HepG2 (cell line): ENCODE results near the gene COL5A2. TPM values are rescaled to one million over a fixed set of nuclear protein-coding genes. Genes with fewer than 3 reads are reported as not detected.

Source experiments
- ATAC-seq: fragments of 200-7000 bp; cut with Tn5 transposase; 3 replicates; pipeline ENCODE4 v1.9.1; 2020; ENCODE audit warnings: mild to moderate bottlenecking, moderate library complexity
- BruUV-seq: library from RNA; stranded (reverse); fragments of 400-500 nt; replicated peaks from 2 replicates; lab custom pipeline; 2021; lab: Mats Ljungman, UMichigan
- CTCF ChIA-PET: fragments of 300-600 bp; formaldehyde crosslinking; extraction: SDS; loops from one replicate; lab custom pipeline; 2021; ENCODE audit warnings: low total read pairs, inconsistent platforms, low intra/inter-chr PET ratio; lab: Yijun Ruan, JAX
- POLR2A ChIA-PET: fragments of 350-600 bp; sonication (Branson Sonifier 250); formaldehyde crosslinking; loops from one replicate; lab custom pipeline; 2020; ENCODE audit warnings: antibody characterized with exemption, inconsistent platforms; lab: Yijun Ruan, JAX
- DNase-seq: peaks from one replicate; pipeline ENCODE4 v3.0.0-alpha.2; 2015; ENCODE audit warnings: low spot score
- FAIRE-seq: peaks from 3 replicates; lab custom pipeline; 2011; peaks lifted over from hg19 to GRCh38; lab: Jason Lieb, UNC
- H2AFZ ChIP-seq: one replicate; pipeline ENCODE4 v1.6.1; 2011; ENCODE audit warnings: low read length, inconsistent platforms
- H3K27ac ChIP-seq: fragments of 300-600 bp; 3 replicates; pipeline ENCODE4 v1.8.0; 2011; ENCODE audit warnings: mixed run types, mild to moderate bottlenecking, mixed read lengths, low read length, inconsistent platforms; ENCODE audit not compliant: insufficient read depth; ENCODE audit errors: extremely low read length
- H3K27me3 ChIP-seq, 2 experiments: fragments of 200-600 bp in 1 of 2; 2 replicates in 1 of 2; 3 replicates in 1 of 2; pipeline versions ENCODE4 v1.6.0 to v1.8.0; 2011; ENCODE audit warnings: low read length in 2 of 2, mild to moderate bottlenecking in 2 of 2, moderate library complexity in 2 of 2, inconsistent platforms in 1 of 2; ENCODE audit not compliant: insufficient read depth in 2 of 2, control insufficient read depth in 1 of 2
- H3K36me3 ChIP-seq, 2 experiments: fragments of 200-600 bp in 1 of 2; replicated peaks in 1 of 2; 2 replicates in 1 of 2; 3 replicates in 1 of 2; pipeline versions ENCODE4 v1.5.1 to v1.8.0; 2011; ENCODE audit warnings: low read length in 2 of 2, inconsistent platforms in 1 of 2; ENCODE audit not compliant: insufficient read depth in 2 of 2, control insufficient read depth in 1 of 2
- H3K4me1 ChIP-seq: 2 replicates; pipeline ENCODE4 v1.5.1; 2012; ENCODE audit warnings: low read length, inconsistent platforms; ENCODE audit not compliant: insufficient read depth
- H3K4me2 ChIP-seq: 2 replicates; pipeline ENCODE4 v1.6.0; 2011; ENCODE audit warnings: low read depth, low read length, inconsistent platforms
- H3K4me3 ChIP-seq, 3 experiments: fragments of 200-600 bp in 1 of 3; sonication (generic), shearing (Covaris generic) in 1 of 3; replicated peaks in 1 of 3; 2 replicates each; pipeline ENCODE4 v1.5.1; 2011 to 2016; ENCODE audit warnings: low read length in 3 of 3, inconsistent platforms in 2 of 3, low read depth in 2 of 3, mild to moderate bottlenecking in 2 of 3, control low read depth in 1 of 3, mixed read lengths in 1 of 3; ENCODE audit not compliant: insufficient read depth in 1 of 3
- H3K79me2 ChIP-seq: one replicate; pipeline ENCODE4 v1.6.1; 2011; ENCODE audit warnings: low read length, inconsistent platforms; ENCODE audit not compliant: insufficient read depth
- H3K9ac ChIP-seq: 2 replicates; pipeline ENCODE4 v1.6.0; 2011; ENCODE audit warnings: mild to moderate bottlenecking, low read depth, low read length, inconsistent platforms; ENCODE audit not compliant: insufficient read depth
- H3K9me3 ChIP-seq: 2 replicates; pipeline ENCODE4 v1.5.1; 2012; ENCODE audit warnings: mild to moderate bottlenecking, low read length
- H4K20me1 ChIP-seq: 2 replicates; pipeline ENCODE4 v1.6.0; 2011; ENCODE audit warnings: inconsistent platforms, mild to moderate bottlenecking, low read length, moderate library complexity; ENCODE audit not compliant: insufficient read depth
- FOXA3 ChIP-seq: IDR thresholded peaks from 2 replicates; pipeline ENCODE4 v1.6.1; 2016; ENCODE audit warnings: missing genetic modification reagents, missing compliant biosample characterization
- MAFG ChIP-seq: sonication (generic); formaldehyde crosslinking; IDR thresholded peaks from 2 replicates; pipeline ENCODE4 v1.5.1; 2020; ENCODE audit warnings: mild to moderate bottlenecking, missing genetic modification reagents
- PCBP1 ChIP-seq: fragments of 200-400 bp; formaldehyde crosslinking; IDR thresholded peaks from 2 replicates; pipeline ENCODE4 v1.6.1; 2017; ENCODE audit warnings: mild to moderate bottlenecking, low read depth, low read length, borderline replicate concordance
- SAP130 ChIP-seq: IDR thresholded peaks from 2 replicates; pipeline ENCODE4 v1.6.1; 2016; ENCODE audit warnings: low read depth
- SNAPC2 ChIP-seq: sonication (generic); formaldehyde crosslinking; IDR thresholded peaks from 2 replicates; pipeline ENCODE4 v1.8.1; 2022; ENCODE audit warnings: mild to moderate bottlenecking, missing genetic modification reagents
- SP5 ChIP-seq: IDR thresholded peaks from 2 replicates; pipeline ENCODE4 v1.6.1; 2016; ENCODE audit warnings: low read depth, borderline replicate concordance
- ZNF3 ChIP-seq: IDR thresholded peaks from 2 replicates; pipeline ENCODE4 v1.7.0; 2017; ENCODE audit warnings: inconsistent platforms
- ZNF383 ChIP-seq: sonication (generic); formaldehyde crosslinking; IDR thresholded peaks from 2 replicates; pipeline ENCODE4 v1.4.0; 2020; ENCODE audit warnings: missing genetic modification reagents, mild to moderate bottlenecking, borderline replicate concordance
- WGBS: methylation state at CpG from one replicate; pipeline ENCODE4 v1.1.6; 2017; ENCODE audit warnings: low lambda C conversion rate; 5-methylcytosine and 5-hydroxymethylcytosine counted together
- in situ Hi-C: cut with HindIII; loops from 2 replicates; pipeline ENCODE4 v1.10.0; 2017; ENCODE audit warnings: low pct_unique_long_range_greater_than_20kb; ENCODE audit not compliant: extremely low pct_ligation_motif_present
- intact Hi-C: fragments of 100-400 bp; cut with micrococcal nuclease; formaldehyde crosslinking; loops from one replicate; pipeline ENCODE4 v1.10.0; 2022; ENCODE audit not compliant: unreplicated experiment
- polyA plus RNA-seq, 8 experiments: library from polyadenylated mRNA; depleted of rRNA in 3 of 8; stranded (reverse) in 7 of 8; unstranded in 1 of 8; fragments of >200 nt; fragmentation: Illumina TruSeq in 4 of 8; extraction: Trizol in 4 of 8; gene quantifications; 2 replicates each; pipeline versions ENCODE4 v1.2.1 to v1.2.3, GENCODE V29; 2011 to 2016; ENCODE audit warnings: low read depth in 4 of 8, missing spikeins in 1 of 8, mixed read lengths in 1 of 8; ENCODE audit not compliant: insufficient read depth in 1 of 8
- total RNA-seq, 5 experiments: library from RNA; depleted of rRNA; stranded (reverse); fragments of >200 nt; fragmentation: Illumina TruSeq; extraction: Trizol; gene quantifications; 2 replicates each; pipeline ENCODE4 v1.2.3, GENCODE V29; 2016; ENCODE audit warnings: low read depth in 1 of 5
- TF ChIP-seq, protein P1 (sequence below): sonication (generic); formaldehyde crosslinking; IDR thresholded peaks from 2 replicates; pipeline ENCODE4 v1.8.1; 2023; ENCODE audit warnings: mild to moderate bottlenecking, inconsistent platforms, moderate library complexity, missing genetic modification reagents, borderline replicate concordance
- TF ChIP-seq, protein P2 (sequence below): sonication (generic); formaldehyde crosslinking; IDR thresholded peaks from 2 replicates; pipeline ENCODE4 v1.4.0; 2020; ENCODE audit warnings: mild to moderate bottlenecking, missing genetic modification reagents
- TF ChIP-seq, protein P3 (sequence below): sonication (generic); formaldehyde crosslinking; IDR thresholded peaks from 2 replicates; pipeline ENCODE4 v1.4.0; 2020; ENCODE audit warnings: mild to moderate bottlenecking, missing genetic modification reagents
- TF ChIP-seq, protein P4 (sequence below): sonication (generic); formaldehyde crosslinking; IDR thresholded peaks from 2 replicates; pipeline ENCODE4 v1.8.0; 2022; ENCODE audit warnings: mild to moderate bottlenecking, missing genetic modification reagents; ENCODE audit not compliant: insufficient replicate concordance
- TF ChIP-seq, protein P5 (sequence below): sonication (generic); formaldehyde crosslinking; IDR thresholded peaks from 2 replicates; pipeline ENCODE4 v1.4.0; 2020; ENCODE audit warnings: low read depth, missing genetic modification reagents

COL5A2 gene
- total and polyA plus RNA-seq, 2 of the 13 experiments (the other 11 are each of a cell fraction or from before 2014, with no cell fraction given) = 0.83 to 1.5 TPM

DNA sequence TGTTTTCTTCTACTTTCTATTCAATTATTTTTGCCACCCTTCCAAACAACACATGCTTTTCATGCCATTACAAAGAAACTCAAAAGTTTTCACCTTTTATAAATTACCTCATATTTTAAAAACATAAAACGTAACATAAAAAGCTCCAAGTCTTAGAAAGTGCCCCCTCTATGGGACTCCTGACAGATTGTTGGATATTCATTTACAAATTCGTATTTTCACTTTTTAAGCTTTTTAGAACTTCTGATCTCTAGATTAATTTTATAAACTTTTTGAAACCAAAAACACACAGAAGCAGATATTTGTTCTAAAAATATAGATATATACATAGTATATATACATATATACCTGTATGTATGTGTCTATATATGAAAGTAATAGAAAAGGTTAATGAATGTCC is 1.5 kb downstream of the COL5A2 start:
- H3K9me3 ChIP-seq = no peaks in the 10 kb centered on the region
- H3K79me2 ChIP-seq = no peaks in the 10 kb centered on the region
- no peak overlapping the region for H3K4me3 ChIP-seq
- FAIRE-seq (no peak), ATAC-seq (no peak), DNase-seq (no peak)
- TF ChIP-seq, protein P1, sequence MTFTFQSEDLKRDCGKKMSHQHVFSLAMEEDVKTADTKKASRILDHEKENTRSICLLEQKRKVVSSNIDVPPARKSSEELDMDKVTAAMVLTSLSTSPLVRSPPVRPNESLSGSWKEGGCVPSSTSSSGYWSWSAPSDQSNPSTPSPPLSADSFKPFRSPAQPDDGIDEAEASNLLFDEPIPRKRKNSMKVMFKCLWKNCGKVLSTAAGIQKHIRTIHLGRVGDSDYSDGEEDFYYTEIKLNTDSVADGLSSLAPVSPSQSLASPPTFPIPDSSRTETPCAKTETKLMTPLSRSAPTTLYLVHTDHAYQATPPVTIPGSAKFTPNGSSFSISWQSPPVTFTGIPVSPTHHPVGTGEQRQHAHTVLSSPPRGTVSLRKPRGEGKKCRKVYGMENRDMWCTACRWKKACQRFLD = no peak
- TF ChIP-seq, protein P2, sequence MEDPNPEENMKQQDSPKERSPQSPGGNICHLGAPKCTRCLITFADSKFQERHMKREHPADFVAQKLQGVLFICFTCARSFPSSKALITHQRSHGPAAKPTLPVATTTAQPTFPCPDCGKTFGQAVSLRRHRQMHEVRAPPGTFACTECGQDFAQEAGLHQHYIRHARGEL = no peak
- no peak for TF ChIP-seq MAFG
- TF ChIP-seq SAP130 (CRISPR knock-in tag) = no peak
- TF ChIP-seq, protein P3, sequence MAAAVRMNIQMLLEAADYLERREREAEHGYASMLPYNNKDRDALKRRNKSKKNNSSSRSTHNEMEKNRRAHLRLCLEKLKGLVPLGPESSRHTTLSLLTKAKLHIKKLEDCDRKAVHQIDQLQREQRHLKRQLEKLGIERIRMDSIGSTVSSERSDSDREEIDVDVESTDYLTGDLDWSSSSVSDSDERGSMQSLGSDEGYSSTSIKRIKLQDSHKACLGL (CRISPR knock-in tag) = no peak
- TF ChIP-seq FOXA3 (CRISPR knock-in tag) = no peak
- no peak for TF ChIP-seq SP5
- TF ChIP-seq PCBP1 = no peak
- TF ChIP-seq SNAPC2 (CRISPR knock-in tag) = no peak
- TF ChIP-seq, protein P4, sequence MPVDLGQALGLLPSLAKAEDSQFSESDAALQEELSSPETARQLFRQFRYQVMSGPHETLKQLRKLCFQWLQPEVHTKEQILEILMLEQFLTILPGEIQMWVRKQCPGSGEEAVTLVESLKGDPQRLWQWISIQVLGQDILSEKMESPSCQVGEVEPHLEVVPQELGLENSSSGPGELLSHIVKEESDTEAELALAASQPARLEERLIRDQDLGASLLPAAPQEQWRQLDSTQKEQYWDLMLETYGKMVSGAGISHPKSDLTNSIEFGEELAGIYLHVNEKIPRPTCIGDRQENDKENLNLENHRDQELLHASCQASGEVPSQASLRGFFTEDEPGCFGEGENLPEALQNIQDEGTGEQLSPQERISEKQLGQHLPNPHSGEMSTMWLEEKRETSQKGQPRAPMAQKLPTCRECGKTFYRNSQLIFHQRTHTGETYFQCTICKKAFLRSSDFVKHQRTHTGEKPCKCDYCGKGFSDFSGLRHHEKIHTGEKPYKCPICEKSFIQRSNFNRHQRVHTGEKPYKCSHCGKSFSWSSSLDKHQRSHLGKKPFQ (CRISPR knock-in tag) = no peak
- TF ChIP-seq ZNF3 = no peak
- TF ChIP-seq, protein P5, sequence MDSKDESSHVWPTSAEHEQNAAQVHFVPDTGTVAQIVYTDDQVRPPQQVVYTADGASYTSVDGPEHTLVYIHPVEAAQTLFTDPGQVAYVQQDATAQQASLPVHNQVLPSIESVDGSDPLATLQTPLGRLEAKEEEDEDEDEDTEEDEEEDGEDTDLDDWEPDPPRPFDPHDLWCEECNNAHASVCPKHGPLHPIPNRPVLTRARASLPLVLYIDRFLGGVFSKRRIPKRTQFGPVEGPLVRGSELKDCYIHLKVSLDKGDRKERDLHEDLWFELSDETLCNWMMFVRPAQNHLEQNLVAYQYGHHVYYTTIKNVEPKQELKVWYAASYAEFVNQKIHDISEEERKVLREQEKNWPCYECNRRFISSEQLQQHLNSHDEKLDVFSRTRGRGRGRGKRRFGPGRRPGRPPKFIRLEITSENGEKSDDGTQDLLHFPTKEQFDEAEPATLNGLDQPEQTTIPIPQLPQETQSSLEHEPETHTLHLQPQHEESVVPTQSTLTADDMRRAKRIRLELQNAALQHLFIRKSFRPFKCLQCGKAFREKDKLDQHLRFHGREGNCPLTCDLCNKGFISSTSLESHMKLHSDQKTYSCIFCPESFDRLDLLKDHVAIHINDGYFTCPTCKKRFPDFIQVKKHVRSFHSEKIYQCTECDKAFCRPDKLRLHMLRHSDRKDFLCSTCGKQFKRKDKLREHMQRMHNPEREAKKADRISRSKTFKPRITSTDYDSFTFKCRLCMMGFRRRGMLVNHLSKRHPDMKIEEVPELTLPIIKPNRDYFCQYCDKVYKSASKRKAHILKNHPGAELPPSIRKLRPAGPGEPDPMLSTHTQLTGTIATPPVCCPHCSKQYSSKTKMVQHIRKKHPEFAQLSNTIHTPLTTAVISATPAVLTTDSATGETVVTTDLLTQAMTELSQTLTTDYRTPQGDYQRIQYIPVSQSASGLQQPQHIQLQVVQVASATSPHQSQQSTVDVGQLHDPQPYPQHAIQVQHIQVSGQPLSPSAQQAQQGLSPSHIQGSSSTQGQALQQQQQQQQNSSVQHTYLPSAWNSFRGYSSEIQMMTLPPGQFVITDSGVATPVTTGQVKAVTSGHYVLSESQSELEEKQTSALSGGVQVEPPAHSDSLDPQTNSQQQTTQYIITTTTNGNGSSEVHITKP (CRISPR knock-in tag) = no peak
- no peak for TF ChIP-seq ZNF383 (CRISPR knock-in tag)
- no peak overlapping the region for H3K9ac ChIP-seq
- in situ Hi-C loops = no loop called here
- no peaks in the 10 kb centered on the region for H3K27me3 ChIP-seq
- ChIA-PET CTCF (no interaction called here), POLR2A (no interaction called here)
- H3K4me1 ChIP-seq = peaks cover 12% of the 10 kb centered on the region
- H3K36me3 ChIP-seq = no peaks in the 10 kb centered on the region
- H3K4me2 ChIP-seq = no peak overlapping the region
- BruUV-seq = no TSS peak
- H2AFZ ChIP-seq = no peak overlapping the region
- 7% methylated on average over 2 of the region's 2 CpGs for WGBS
- no peaks in the 10 kb centered on the region for H4K20me1 ChIP-seq
- H3K27ac ChIP-seq = no peak overlapping the region
- intact Hi-C loops = no loop called here
